ENCODE data around the gene RNF213.
"Not testable (repeated sequence)": the region's sequence is repeated elsewhere in the genome, so short reads cannot be mapped to it uniquely, and the experiment has no call there.

Gene RNF213

GRCh38 chr17:80397686-80398085 is 137.0 kb downstream of the RNF213 start:
- no peak for DNase-seq

DNA sequence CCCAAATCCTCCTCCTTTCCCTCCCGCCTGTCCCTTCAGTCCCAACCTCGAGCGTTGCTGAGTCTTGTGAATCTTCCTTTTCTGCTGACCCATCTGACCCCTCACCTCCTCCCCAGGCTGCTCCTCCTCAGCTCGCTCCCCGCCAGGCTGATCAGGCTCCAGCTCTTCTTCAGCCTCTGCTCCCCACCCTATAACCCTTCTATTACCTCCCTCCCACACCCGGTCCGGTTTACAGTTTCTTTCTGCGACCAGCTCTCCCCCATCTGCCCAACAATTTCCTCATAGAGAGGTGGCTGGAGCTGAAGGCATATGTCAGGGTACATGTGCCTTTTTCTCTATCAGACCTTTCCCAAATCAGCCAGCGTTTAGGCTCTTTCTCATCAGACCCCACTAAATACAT is 140.4 kb downstream of the RNF213 start:
- DNase-seq: not testable (repeated sequence)

DNA sequence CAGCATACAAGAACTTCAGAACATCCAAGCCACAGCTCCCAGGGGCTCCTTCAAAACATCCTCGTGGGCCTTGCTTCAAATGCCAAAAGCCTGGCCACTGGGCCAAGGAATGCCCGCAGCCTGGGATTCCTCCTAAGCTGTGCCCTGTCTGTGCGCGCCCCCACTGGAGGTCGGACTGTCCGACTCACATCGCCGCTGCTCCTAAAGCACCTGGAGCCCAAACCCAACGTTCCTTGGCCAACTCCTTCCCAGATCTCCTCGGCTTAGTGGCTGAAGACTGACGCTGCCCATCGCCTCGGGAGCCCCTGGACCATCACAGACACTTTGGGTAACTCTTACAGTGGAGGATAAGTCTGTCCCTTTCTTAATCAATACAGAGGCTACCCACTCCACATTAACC is 141.4 kb downstream of the RNF213 start:
- DNase-seq: not testable (repeated sequence)

GRCh38 chr17:80402959-80403358 is 142.3 kb downstream of the RNF213 start:
- no peak for DNase-seq

DNA sequence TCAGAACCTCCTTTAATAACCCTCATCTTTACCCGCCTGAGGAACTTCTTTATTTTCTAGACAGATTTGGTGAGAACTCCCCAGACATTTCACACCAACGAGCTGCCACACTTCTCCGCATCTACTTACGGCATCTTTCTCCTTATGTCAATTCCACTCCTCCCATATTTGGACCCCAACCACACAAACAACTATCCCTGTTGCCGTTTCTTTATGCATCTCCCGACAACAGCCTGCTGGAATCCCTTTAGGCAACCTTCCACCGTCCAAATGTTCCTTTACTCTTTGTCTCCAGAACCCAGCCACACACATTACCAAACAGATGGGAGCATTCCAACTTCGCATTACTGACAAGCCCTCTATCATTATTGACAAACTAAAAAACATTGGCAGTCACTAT is 145.5 kb downstream of the RNF213 start:
- DNase-seq: no peak

DNA sequence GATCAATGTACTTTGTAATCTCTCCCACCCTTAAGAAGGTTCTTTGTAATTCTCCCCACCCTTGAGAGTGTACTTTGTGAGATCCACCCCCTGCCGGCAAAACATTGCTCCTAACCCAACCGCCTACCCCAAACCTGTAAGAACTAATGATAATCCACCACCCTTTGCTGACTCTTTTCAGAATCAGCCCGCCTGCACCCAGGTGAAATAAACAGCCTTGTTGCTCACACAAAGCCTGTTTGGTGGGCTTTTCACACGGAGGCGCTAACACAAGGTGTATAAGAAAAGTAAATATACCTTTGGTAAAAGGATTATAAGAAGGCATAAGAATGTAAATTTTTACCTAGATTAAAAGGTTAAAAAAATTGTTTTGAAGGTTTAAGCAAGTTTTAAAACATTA is 147.3 kb downstream of the RNF213 start:
- not testable (repeated sequence) for DNase-seq

DNA sequence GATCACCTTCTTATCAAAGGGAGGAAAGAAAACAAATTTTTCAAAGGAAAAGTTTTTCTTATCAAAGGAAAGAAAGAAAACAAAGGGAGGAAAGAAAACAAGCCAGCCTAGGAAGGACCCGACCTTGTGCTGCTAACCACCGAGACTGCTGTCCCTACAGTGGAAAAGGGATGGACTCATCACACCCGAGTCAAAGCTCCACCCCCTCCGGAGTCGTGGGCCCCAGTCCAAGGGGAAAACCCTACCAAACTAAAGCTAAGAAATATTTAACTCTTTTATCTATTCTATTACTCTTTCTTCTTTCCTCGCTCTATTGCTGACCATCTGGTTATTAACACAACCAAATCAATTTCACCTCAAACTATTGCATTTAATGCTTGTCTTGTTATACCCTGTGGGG is 148.2 kb downstream of the RNF213 start:
- DNase-seq: no peak

GRCh38 chr17:80409626-80410025 is 149.0 kb downstream of the RNF213 start:
- DNase-seq: no peak

- not testable (repeated sequence) for DNase-seq
Measured at GRCh38 chr17:80410441-80411087, 149.9 kb downstream of the RNF213 start.

- DNase-seq: no peak
Measured at GRCh38 chr17:80413771-80414507, 153.3 kb downstream of the RNF213 start.

DNA sequence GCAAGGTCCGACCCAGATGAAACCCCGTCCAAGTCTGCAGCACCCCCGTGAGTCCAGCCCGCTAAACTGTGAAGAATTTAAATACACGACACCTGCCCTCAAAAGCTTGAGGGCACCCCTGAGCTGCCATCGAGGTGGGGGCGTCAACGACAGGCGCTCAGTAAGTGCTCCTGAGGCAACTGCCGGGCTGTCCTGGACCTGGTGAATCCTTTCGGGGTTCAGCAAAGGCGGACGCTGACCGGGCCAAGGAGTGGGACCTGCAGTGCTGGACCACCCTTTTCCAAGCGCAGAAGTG is 153.8 kb downstream of the RNF213 start:
- DNase-seq: no peak

- peak; percentile 75 for DNase-seq
Measured at GRCh38 chr17:80414803-80415625, 154.4 kb downstream of the RNF213 start, which contains the start of gene ENDOV. TSS of gene ENDOV (plus strand) at chr17:80415167. CDS start at chr17:80415195, 28 bp downstream.

- DNase-seq: no peak
Measured at GRCh38 chr17:80415626-80416137, 155.0 kb downstream of the RNF213 start.

- DNase-seq: no peak
Measured at GRCh38 chr17:80416260-80416939, 155.7 kb downstream of the RNF213 start.

DNA sequence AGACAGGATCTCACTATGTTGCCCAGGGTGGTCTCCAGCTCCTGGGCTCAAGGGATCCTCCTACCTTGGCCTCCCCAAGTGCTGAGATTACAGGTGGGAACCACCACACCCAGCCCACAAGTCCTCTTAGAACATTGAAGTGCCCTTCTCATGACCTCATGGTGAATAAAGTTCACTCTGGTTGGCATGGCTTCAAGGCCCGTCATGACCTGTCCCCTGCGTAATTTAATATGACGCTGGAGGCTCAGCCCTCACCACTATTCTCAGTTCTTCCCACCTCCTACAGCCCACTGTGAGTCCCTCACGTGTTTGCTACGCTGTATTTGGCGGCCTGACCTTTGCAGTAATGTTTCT is 156.3 kb downstream of the RNF213 start:
- no peak for DNase-seq

DNA sequence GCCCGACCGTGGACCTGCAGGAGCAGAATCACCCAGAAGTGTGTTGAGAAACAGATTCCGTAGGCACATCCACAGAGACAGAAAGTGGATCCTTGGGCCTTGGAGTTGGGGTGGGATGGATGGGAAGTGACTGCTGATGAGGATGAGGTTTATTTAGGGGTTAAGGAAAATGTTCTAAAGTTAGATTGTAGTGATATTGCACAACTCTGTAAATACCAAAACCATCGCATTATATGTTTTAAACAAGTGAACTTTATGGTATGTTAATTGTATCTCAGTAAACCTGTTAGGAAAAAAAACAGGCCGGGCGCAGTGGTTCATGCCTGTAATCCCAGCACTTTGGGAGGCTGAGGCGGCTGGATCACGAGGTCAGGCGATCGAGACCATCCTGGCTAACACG is 157.9 kb downstream of the RNF213 start:
- DNase-seq: no peak

DNA sequence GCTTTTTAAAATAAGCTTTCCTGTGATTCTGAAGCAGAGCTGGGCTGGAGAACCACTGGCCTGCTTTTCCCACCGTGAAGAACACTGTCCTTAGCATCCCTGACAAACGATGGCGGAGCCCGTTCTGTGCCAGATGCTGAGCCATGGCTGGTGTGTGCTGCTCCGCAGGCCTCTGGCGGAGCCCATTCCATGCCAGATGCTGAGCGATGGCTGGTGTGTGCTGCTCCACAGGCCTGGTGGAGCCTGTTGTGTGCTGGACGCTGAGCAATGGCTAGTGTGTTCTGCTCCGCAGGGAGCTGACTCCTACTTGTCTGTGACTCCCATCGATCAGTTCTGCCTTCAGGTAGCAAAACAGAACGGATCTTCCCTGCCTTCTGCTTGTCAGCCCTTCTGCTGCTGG is 158.6 kb downstream of the RNF213 start:
- no peak for DNase-seq

- no peak for DNase-seq
Measured at GRCh38 chr17:80421381-80422090, 160.9 kb downstream of the RNF213 start.

DNA sequence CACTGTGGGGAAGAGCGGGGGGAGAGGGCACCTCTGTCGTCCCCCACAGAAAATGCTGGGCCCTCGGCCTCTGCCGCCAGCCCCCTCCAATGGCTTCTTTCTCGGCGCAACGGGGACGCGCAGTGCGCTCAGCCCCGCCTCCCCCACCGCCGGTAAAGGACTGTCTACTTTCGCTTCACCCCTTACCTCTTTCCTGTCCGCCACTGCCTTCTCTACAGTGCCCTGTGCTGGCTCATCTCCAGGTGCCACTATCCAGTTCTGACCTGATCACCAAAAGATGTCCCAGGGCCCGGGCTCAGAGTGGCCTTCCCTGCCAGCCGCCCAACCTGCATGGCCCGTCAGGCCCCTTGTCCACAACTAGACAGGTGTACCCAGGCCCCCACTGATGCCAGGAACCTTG is 161.6 kb downstream of the RNF213 start:
- no peak for DNase-seq

DNA sequence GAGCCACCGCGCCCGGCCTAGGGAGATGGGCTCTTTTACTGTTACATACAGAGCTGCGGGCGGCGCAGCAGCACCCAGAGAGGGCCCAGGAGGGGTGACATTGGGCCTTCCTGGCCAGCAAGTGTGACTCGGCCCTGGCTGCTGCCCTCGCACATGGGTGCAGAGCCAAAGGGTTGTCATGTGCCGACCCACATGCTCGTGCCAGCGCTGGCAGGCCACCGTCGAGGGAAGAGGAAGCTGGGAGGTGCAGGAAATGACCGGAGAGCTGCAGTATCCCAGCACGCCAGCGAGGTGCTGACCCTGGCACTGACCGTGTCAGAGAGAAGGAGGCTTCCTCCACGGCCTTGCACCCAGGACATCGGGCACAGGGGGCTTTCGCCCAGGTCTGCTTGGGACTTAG is 162.3 kb downstream of the RNF213 start:
- no peak for DNase-seq

GRCh38 chr17:80423536-80424225 is 163.0 kb downstream of the RNF213 start:
- DNase-seq: no peak

GRCh38 chr17:80424261-80424660 is 163.6 kb downstream of the RNF213 start:
- DNase-seq: no peak
